Fibroblast of pulmonary artery (primary cell): ENCODE data around the gene SMYD3.

Experiments
- DNase-seq: peaks from one replicate; pipeline ENCODE4 v3.0.0-alpha.2; 2010; ENCODE audit warnings: low read depth
- H3K4me3 ChIP-seq: replicated peaks from 2 replicates; pipeline ENCODE4 v1.5.1; 2011; ENCODE audit warnings: low read depth, mild to moderate bottlenecking, control low read depth, low read length, moderate library complexity
- CTCF ChIP-seq: IDR thresholded peaks from 2 replicates; pipeline ENCODE4 v1.5.1; 2011; ENCODE audit warnings: mild to moderate bottlenecking, control low read depth, low read length, inconsistent platforms; ENCODE audit errors: missing control alignments

SMYD3 gene

GRCh38 chr1:246291127-246291526 is 216.0 kb downstream of the SMYD3 start:
- no peak for TF ChIP-seq CTCF
- H3K4me3 ChIP-seq, result no peak overlapping the region
- DNase-seq, result no peak

- no peak for DNase-seq
- no peak overlapping the region for H3K4me3 ChIP-seq
- TF ChIP-seq CTCF, result no peak
These were observed 223.2 kb downstream of the SMYD3 start for GRCh38 chr1:246283771-246284410.

- DNase-seq, result no peak
- H3K4me3 ChIP-seq, result no peak overlapping the region
- TF ChIP-seq CTCF, result no peak
These were observed 225.4 kb downstream of the SMYD3 start for GRCh38 chr1:246281639-246282038.

- no peak for TF ChIP-seq CTCF
- no peak overlapping the region for H3K4me3 ChIP-seq
These were observed 225.9 kb downstream of the SMYD3 start for GRCh38 chr1:246281195-246281594.

GRCh38 chr1:246280551-246280950 is 226.5 kb downstream of the SMYD3 start:
- TF ChIP-seq CTCF, result peak; percentile 30
- no peak overlapping the region for H3K4me3 ChIP-seq
- DNase-seq, result peak; percentile 59

More at GRCh38 chr1:246281195-246281594, 225.9 kb downstream of the SMYD3 start:
- no peak for DNase-seq

- no peak overlapping the region for H3K4me3 ChIP-seq
- no peak for DNase-seq
- no peak for TF ChIP-seq CTCF
These were observed 227.7 kb downstream of the SMYD3 start for GRCh38 chr1:246279402-246279801.

- no peak for DNase-seq
- H3K4me3 ChIP-seq, result no peak overlapping the region
- no peak for TF ChIP-seq CTCF
These were observed 228.7 kb downstream of the SMYD3 start for GRCh38 chr1:246278371-246278770.
